Gastrocnemius medialis (tissue), 4 donors: ENCODE measurements around the gene ADGRG1. TPM values are rescaled to one million over a fixed set of nuclear protein-coding genes. Genes with fewer than 3 reads are reported as not detected.

Experiments used
- ATAC-seq, 2 donors: fragments of 150-250 bp; one replicate each; pipeline ENCODE4 v1.9.1; 2016
- DNase-seq, 2 donors: peaks; one replicate each; pipeline ENCODE4 v3.0.0-alpha.2; 2019
- H3K27ac ChIP-seq, 4 donors: fragments of 200-600 bp; sonication (generic); 1 replicate in 1 of 4; 2 replicates in 3 of 4; pipeline ENCODE4 v1.5.1; 2016 to 2018; ENCODE audit warnings: mild to moderate bottlenecking in 2 of 4, moderate library complexity in 1 of 4
- H3K27me3 ChIP-seq, 3 donors: fragments of 200-600 bp; sonication (generic) in 2 of 3; 1 replicate in 1 of 3; 2 replicates in 2 of 3; pipeline versions ENCODE4 v1.5.1 to v1.6.0; 2016 to 2019; ENCODE audit warnings: mild to moderate bottlenecking in 1 of 3, moderate library complexity in 1 of 3
- H3K36me3 ChIP-seq, 2 donors: fragments of 200-600 bp; sonication (generic) in 1 of 2; one replicate each; pipeline ENCODE4 v1.5.1; 2017 to 2018
- H3K4me1 ChIP-seq, 2 donors: fragments of 200-600 bp; sonication (generic) in 1 of 2; one replicate each; pipeline ENCODE4 v1.5.1; 2016 to 2017; ENCODE audit warnings: mild to moderate bottlenecking in 2 of 2
- H3K4me3 ChIP-seq, 4 donors: fragments of 200-600 bp; sonication (generic) in 3 of 4; 1 replicate in 1 of 4; 2 replicates in 3 of 4; pipeline ENCODE4 v1.5.1; 2016 to 2019; ENCODE audit warnings: mild to moderate bottlenecking in 2 of 4
- H3K9me3 ChIP-seq, 3 donors: fragments of 200-600 bp; sonication (generic) in 2 of 3; 1 replicate in 1 of 3; 2 replicates in 2 of 3; pipeline ENCODE4 v1.5.1; 2016 to 2019
- POLR2A ChIP-seq, 2 donors: fragments of 450-650 bp; IDR thresholded peaks; one replicate each; pipeline ENCODE4 v1.6.1; 2017; ENCODE audit warnings: antibody characterized with exemption in 2 of 2, mild to moderate bottlenecking in 2 of 2, moderate library complexity in 2 of 2
- in situ Hi-C, 4 donors: fragments of 200-750 bp; cut with MboI; loops; one replicate each; pipeline versions ENCODE4 v1.15.0 to v1.8.0; 2017; ENCODE audit warnings: low sequenced_read_pairs in 4 of 4
- intact Hi-C: fragments of 100-400 bp; cut with DNase I; formaldehyde crosslinking; loops from one replicate; pipeline ENCODE4 v1.15.1; 2023; ENCODE audit warnings: low total_unique reads
- total RNA-seq, 4 donors: library from RNA; depleted of rRNA; stranded (reverse); fragments of >200 nt; gene quantifications; one replicate each; pipeline versions ENCODE4 v1.1.0 to v1.2.3, GENCODE V29; 2016
- TF ChIP-seq, protein P1 (sequence below), 5 experiments: fragments of 450-650 bp in 3 of 5; fragments of 200-600 bp in 2 of 5; sonication (generic) in 2 of 5; IDR thresholded peaks in 4 of 5; conservative IDR thresholded peaks in 1 of 5; 1 replicate in 4 of 5; 2 replicates in 1 of 5; pipeline ENCODE4 v1.5.1; 2016 to 2019; ENCODE audit warnings: antibody characterized with exemption in 5 of 5, mild to moderate bottlenecking in 3 of 5, moderate library complexity in 3 of 5

The ADGRG1 gene
- total RNA-seq, 4 donors from 2014 or later, result 9.8 to 14.6 (median 13.3) TPM

DNA sequence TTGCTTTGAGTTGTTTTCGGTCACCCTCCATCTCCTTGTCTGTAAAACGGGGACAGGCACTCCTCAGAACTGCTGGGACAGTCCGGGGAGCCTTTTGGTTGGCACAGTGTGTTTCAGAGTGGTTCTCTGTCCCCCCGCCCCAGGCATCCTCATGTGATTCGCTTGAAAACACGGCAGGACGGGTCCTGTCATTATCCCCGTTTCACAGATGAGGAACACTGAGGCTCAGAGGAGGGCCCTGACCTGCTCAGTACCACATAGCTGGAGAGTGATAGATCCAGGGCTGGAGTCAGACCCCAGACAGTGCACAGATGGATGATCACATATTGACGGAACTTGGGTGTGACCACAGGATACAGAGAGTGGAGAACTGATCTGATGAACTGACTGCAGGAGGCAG lies 13.5 kb upstream of the ADGRG1 start:
- no peaks in the 10 kb centered on the region for H3K27me3 ChIP-seq
- in situ Hi-C loops (no loop called here), intact Hi-C loops (no loop called here)
- TF ChIP-seq, protein P1, sequence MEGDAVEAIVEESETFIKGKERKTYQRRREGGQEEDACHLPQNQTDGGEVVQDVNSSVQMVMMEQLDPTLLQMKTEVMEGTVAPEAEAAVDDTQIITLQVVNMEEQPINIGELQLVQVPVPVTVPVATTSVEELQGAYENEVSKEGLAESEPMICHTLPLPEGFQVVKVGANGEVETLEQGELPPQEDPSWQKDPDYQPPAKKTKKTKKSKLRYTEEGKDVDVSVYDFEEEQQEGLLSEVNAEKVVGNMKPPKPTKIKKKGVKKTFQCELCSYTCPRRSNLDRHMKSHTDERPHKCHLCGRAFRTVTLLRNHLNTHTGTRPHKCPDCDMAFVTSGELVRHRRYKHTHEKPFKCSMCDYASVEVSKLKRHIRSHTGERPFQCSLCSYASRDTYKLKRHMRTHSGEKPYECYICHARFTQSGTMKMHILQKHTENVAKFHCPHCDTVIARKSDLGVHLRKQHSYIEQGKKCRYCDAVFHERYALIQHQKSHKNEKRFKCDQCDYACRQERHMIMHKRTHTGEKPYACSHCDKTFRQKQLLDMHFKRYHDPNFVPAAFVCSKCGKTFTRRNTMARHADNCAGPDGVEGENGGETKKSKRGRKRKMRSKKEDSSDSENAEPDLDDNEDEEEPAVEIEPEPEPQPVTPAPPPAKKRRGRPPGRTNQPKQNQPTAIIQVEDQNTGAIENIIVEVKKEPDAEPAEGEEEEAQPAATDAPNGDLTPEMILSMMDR (IDR thresholded peaks at IDR 0.05 in 4 of 5, conservative IDR thresholded peaks at IDR 0.05 in 1 of 5), result no peak
- TF ChIP-seq POLR2A (IDR thresholded peaks at IDR 0.05), result no peak
- no peak overlapping the region for H3K27ac ChIP-seq
- no peaks in the 10 kb centered on the region for H3K4me1 ChIP-seq
- no peak for DNase-seq
- H3K36me3 ChIP-seq, result no peaks in the 10 kb centered on the region
- H3K4me3 ChIP-seq, result no peak overlapping the region
- no peak for ATAC-seq
- no peaks in the 10 kb centered on the region for H3K9me3 ChIP-seq

DNA sequence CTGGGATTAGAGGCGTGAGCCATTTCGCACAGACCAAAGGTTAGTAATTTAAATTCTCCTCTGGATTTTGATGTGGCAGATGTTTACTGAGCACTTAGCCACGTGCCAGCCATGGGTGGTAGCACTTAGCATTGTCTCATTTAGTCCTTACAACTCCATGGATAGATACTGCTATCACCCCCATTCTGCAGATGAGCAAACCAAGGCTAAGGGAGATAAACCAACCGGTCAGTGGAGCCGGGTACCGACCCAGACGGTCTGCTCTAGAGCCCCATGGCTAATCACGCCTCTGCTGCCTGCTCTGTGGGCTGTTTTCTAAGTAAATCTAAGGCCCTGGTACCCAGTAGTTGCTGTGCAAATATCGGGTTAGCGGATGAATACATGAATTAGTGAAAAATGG lies 12.6 kb upstream of the ADGRG1 start:
- Histone ChIP-seq H3K27me3 (no peaks in the 10 kb centered on the region), H3K4me1 (no peaks in the 10 kb centered on the region), H3K9me3 (no peaks in the 10 kb centered on the region), H3K36me3 (no peaks in the 10 kb centered on the region), H3K27ac (no peak overlapping the region), H3K4me3 (no peak overlapping the region)
- in situ Hi-C loops, result no loop called here
- no peak for ATAC-seq
- intact Hi-C loops, result no loop called here
- TF ChIP-seq, protein P1 (IDR thresholded peaks at IDR 0.05 in 4 of 5, conservative IDR thresholded peaks at IDR 0.05 in 1 of 5), result no peak
- no peak for TF ChIP-seq POLR2A (IDR thresholded peaks at IDR 0.05)
- no peak for DNase-seq

DNA sequence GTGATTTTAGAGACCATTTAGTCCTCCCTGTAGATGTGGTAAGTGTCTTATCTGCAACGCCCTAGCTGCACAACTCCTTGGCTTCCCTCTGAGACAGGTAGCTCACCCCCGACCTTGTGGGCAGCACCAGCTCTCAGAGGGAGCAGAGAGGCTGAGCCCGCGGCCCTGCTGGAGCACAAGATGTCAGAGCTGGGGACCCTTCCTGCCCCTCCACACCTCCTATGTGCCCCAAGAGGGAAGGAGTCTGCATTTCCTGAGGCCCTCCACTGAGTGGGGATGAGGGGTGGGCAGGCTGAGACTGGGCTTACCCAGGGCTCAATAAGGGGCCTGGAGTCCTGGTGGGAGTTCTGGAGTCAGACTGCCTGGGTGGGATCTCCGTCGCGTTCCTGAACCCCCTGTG lies 12.2 kb upstream of the ADGRG1 start:
- no peaks in the 10 kb centered on the region for H3K9me3 ChIP-seq
- ATAC-seq, result no peak
- no peaks in the 10 kb centered on the region for H3K27me3 ChIP-seq
- H3K4me1 ChIP-seq, result no peaks in the 10 kb centered on the region
- no peaks in the 10 kb centered on the region for H3K36me3 ChIP-seq
- in situ Hi-C loops (no loop called here), intact Hi-C loops (no loop called here)
- H3K4me3 ChIP-seq, result no peak overlapping the region
- no peak overlapping the region for H3K27ac ChIP-seq
- DNase-seq, result no peak
- TF ChIP-seq POLR2A (IDR thresholded peaks at IDR 0.05), result no peak

DNA sequence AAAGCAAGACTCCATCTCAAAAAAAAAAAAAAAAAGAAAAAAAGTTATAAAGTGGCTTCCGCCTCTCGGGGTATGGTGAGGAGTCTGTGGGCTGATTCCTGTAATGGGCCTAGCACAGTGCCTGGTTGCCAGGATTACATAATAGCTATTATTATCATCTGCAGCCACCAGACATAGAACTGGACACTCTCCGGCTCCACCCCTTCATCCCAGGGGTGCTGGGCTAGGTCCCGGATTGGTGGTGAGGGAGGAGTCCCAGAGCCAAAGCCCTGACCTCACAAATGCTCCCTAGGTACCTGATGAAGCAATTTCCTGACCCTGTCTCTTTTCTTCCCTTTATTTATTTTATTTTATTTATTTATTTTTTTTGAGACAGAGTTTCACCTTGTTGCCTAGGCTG lies 11.6 kb upstream of the ADGRG1 start:
- H3K27me3 ChIP-seq, result no peaks in the 10 kb centered on the region
- H3K36me3 ChIP-seq, result no peaks in the 10 kb centered on the region
- no peak overlapping the region for H3K4me3 ChIP-seq
- ATAC-seq, result no peak
- in situ Hi-C loops, result no loop called here
- no peak for TF ChIP-seq POLR2A (IDR thresholded peaks at IDR 0.05)
- TF ChIP-seq, protein P1 (IDR thresholded peaks at IDR 0.05 in 4 of 5, conservative IDR thresholded peaks at IDR 0.05 in 1 of 5), result no peak
- intact Hi-C loops, result no loop called here
- DNase-seq, result no peak
- no peak overlapping the region for H3K27ac ChIP-seq
- no peaks in the 10 kb centered on the region for H3K4me1 ChIP-seq
- no peaks in the 10 kb centered on the region for H3K9me3 ChIP-seq

DNA sequence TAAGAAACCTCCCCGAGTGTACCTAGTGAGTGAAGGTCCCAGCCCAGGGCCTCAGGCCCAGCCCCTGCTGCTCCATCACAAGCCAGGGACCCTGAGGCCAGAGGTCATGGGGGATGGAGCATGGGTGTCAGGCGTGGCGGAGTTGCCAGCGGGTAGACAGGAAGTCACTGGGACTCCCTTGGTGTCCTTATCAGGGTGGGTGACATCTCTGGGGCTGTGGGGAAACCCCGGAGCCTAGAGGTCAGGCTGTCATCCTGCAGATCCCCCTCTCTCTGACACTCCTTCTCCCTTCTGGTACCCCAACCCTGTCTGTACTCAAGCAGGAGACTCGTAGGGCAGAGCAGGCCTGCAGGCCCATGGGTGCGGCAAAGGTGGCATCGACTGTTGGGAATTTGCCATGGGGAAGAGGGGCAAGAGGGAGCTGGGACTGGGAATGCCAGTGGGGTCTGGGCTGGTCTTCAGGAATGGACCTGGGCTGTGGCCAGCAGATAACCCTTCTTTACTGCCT lies 10.8 kb upstream of the ADGRG1 start:
- in situ Hi-C loops (no loop called here), intact Hi-C loops (no loop called here)
- H3K36me3 ChIP-seq, result no peaks in the 10 kb centered on the region
- H3K27ac ChIP-seq, result no peak overlapping the region
- H3K4me3 ChIP-seq, result no peak overlapping the region
- TF ChIP-seq POLR2A (IDR thresholded peaks at IDR 0.05), result no peak
- TF ChIP-seq, protein P1 (IDR thresholded peaks at IDR 0.05 in 4 of 5, conservative IDR thresholded peaks at IDR 0.05 in 1 of 5), result no peak
- no peaks in the 10 kb centered on the region for H3K9me3 ChIP-seq
- peaks cover 0 to 2% of the 10 kb centered on the region in 2 donors for H3K4me1 ChIP-seq
- ATAC-seq (no peak), DNase-seq (no peak)
- no peaks in the 10 kb centered on the region for H3K27me3 ChIP-seq
